Measurements from ENCODE around the gene TENM3.

The TENM3 gene

DNA sequence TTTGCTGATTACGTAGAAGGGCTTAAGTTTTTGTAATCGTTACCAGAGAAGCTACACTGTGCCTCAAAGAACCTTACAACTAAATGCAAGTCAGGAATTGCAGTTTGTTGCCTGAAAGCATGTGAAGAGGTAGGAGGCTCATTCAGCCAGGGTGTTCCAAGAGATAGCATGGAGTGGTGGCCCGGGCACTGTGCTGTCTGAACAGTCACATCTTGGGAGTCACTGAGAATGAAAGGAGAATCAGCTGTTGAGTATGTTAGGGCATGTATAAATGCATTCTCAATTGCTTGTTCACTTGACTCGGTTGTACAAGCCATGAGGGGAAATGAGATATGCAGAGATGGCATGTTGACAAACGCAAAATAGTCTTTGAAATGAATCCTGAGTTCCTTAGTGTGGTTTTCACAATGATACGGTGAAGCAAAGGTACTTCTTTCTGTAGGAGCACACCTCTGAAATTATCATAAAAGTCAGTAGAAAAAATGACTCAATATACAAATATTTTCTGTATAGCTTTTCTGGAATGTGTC is 513.0 kb downstream of the TENM3 start:
- no peak for TF ChIP-seq CTCF (conservative IDR thresholded peaks at IDR 0.05; ENCODE audit: low read depth)
- H3K27ac ChIP-seq, result no peak overlapping the region
- CTCF ChIA-PET, result no interaction called here
- DNase-seq (ENCODE audit: low spot score), result no peak
- POLR2A ChIA-PET (ENCODE audit: low non-redundant PET), result no interaction called here

- H3K27ac ChIP-seq, result no peak overlapping the region
- DNase-seq (ENCODE audit: low spot score), result no peak
- TF ChIP-seq CTCF (conservative IDR thresholded peaks at IDR 0.05; ENCODE audit: low read depth), result no peak
- CTCF ChIA-PET, result interaction anchor here (0.7 kb wide), 1 partner anchor 86 kb away, joined by 3 read pairs; no protein-coding TSS in a partner anchor
- POLR2A ChIA-PET (ENCODE audit: low non-redundant PET), result no interaction called here
Measured at GRCh38 chr4:182758273-182758672, 515.1 kb downstream of the TENM3 start.

DNA sequence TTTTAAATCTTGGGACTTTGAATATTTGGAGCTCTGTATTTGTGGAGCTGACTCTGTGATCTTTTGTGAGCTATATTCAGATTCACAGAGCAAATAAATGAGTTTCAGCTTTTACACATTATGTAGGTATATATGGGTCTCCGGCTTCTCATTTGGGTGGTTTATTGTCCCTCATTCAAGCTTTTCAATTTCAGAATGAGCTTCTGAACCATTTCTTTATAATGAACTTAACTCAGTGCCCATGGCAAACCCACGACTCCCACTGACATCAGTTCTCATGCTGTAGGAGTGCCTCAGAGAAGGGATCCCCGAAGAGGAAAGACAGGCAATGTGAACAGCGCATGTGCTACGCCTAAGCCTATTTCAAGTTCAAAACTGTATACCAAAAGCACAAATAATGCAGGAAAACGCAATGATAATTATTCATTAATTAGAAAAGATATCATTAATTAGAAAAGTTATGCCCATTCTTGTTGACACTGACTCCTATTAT is 517.4 kb downstream of the TENM3 start:
- H3K27ac ChIP-seq, result no peak overlapping the region
- ChIA-PET CTCF (no interaction called here), POLR2A (ENCODE audit: low non-redundant PET) (no interaction called here)
- no peak for DNase-seq (ENCODE audit: low spot score)
- TF ChIP-seq CTCF (conservative IDR thresholded peaks at IDR 0.05; ENCODE audit: low read depth), result no peak

DNA sequence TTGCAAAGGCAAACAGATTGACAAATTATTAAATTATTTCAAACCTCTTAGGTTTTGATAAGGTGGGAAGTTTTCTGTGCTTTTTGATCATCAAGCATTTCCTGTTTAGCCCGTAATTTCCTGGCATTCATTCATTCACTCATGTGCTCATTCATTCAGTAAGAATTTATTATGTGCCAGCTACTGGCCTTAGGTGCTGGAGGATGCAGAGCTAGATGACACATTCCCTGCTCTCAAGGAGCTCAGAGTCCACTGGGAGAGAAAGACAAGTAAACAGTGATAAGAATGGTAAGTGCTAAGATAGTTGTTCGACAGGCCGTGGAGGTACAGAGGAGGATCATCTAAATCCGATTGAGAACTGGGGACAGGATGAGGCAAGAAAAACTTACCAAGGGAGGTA is 520.9 kb downstream of the TENM3 start:
- TF ChIP-seq CTCF (conservative IDR thresholded peaks at IDR 0.05; ENCODE audit: low read depth), result no peak
- ChIA-PET CTCF (interaction anchor here (0.6 kb wide), 2 partner anchors 8 to 45 kb away, joined by 3 read pairs; no protein-coding TSS in a partner anchor), POLR2A (ENCODE audit: low non-redundant PET) (no interaction called here)
- DNase-seq (ENCODE audit: low spot score), result no peak
- no peak overlapping the region for H3K27ac ChIP-seq

DNA sequence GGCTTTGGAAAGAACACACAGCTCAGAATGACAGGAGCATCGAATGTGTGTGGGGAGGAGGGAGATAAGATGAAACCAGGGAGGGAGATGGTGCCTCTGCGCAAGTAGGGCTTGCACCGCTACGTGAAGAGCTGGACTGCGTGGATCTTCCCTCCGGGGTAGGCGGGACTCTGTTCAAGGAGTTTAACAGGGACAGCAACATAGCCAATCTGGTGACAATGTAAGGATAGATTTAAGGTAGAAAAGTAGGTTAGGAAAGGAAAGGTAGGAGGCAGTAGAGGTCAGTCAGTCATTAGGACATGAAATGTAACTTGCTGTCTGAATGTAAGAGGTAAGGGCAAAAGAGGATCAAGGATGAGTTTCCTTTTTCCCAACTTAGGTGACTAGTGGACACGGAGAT is 521.4 kb downstream of the TENM3 start:
- no peak overlapping the region for H3K27ac ChIP-seq
- DNase-seq (ENCODE audit: low spot score), result no peak
- TF ChIP-seq CTCF (conservative IDR thresholded peaks at IDR 0.05; ENCODE audit: low read depth), result no peak
- CTCF ChIA-PET, result interaction anchor here (0.6 kb wide), 2 partner anchors 7 to 44 kb away, joined by 3 read pairs; no protein-coding TSS in a partner anchor
- POLR2A ChIA-PET (ENCODE audit: low non-redundant PET), result no interaction called here

GRCh38 chr4:182765987-182766856 is 523.0 kb downstream of the TENM3 start:
- H3K27ac ChIP-seq, result no peak overlapping the region
- POLR2A ChIA-PET (ENCODE audit: low non-redundant PET), result no interaction called here
- CTCF ChIA-PET, result interaction anchor here (0.7 kb wide), 1 partner anchor 113 kb away, joined by 3 read pairs; no protein-coding TSS in a partner anchor
- DNase-seq (ENCODE audit: low spot score), result no peak
- TF ChIP-seq CTCF (conservative IDR thresholded peaks at IDR 0.05; ENCODE audit: low read depth), result no peak

All from RWPE1 (cell line).